Thymus (tissue), 14 donors: ENCODE results near the gene RPL26. TPM values are rescaled to one million over a fixed set of nuclear protein-coding genes. Genes with fewer than 3 reads are reported as not detected.
A peak's percentile ranks its signal among the peaks of the same experiment; 100 is the strongest.

ENCODE experiments used
- DNase-seq, 9 donors: peaks; one replicate each; pipeline ENCODE4 v3.0.0-alpha.2; 2013; ENCODE audit warnings: low spot score in 9 of 9, low read depth in 6 of 9, missing footprints in 1 of 9
- H3K27ac ChIP-seq, 2 donors: one replicate each; pipeline ENCODE4 v1.5.1; 2013; ENCODE audit warnings: control low read depth in 1 of 2, low read depth in 1 of 2, low read length in 1 of 2, mild to moderate bottlenecking in 1 of 2, moderate library complexity in 1 of 2
- H3K27me3 ChIP-seq, 2 donors: one replicate each; pipeline ENCODE4 v1.5.1; 2013; ENCODE audit warnings: low read length in 1 of 2; ENCODE audit not compliant: control insufficient read depth in 2 of 2, insufficient read depth in 1 of 2
- H3K36me3 ChIP-seq, 2 donors: one replicate each; pipeline ENCODE4 v1.5.1; 2013; ENCODE audit warnings: low read length in 1 of 2, mild to moderate bottlenecking in 1 of 2, moderate library complexity in 1 of 2; ENCODE audit not compliant: control insufficient read depth in 2 of 2, insufficient read depth in 2 of 2
- H3K4me1 ChIP-seq, 2 donors: one replicate each; pipeline ENCODE4 v1.5.1; 2013; ENCODE audit warnings: low read length in 2 of 2; ENCODE audit not compliant: control insufficient read depth in 2 of 2, insufficient read depth in 2 of 2
- H3K4me3 ChIP-seq, 2 donors: one replicate each; pipeline ENCODE4 v1.5.1; 2013; ENCODE audit warnings: low read length in 2 of 2, control low read depth in 1 of 2, mild to moderate bottlenecking in 1 of 2
- H3K9me3 ChIP-seq, 2 donors: one replicate each; pipeline ENCODE4 v1.5.1; 2013; ENCODE audit warnings: low read length in 1 of 2, mild to moderate bottlenecking in 1 of 2; ENCODE audit not compliant: control insufficient read depth in 2 of 2, insufficient read depth in 1 of 2
- WGBS: extraction: QIAGEN DNeasy Blood & Tissue Kit; methylation state at CpG from one replicate; pipeline ENCODE4 v1.1.7; 2013; 5-methylcytosine and 5-hydroxymethylcytosine counted together
- long read RNA-seq, 10 donors: transcript quantifications; one replicate each; lab custom pipeline, GENCODE V29; 2026
- polyA plus RNA-seq: library from polyadenylated mRNA; stranded (reverse); fragments of 200-250 nt; gene quantifications from one replicate; pipeline ENCODE4 v1.2.3, GENCODE V29; 2013
- total RNA-seq: library from RNA; stranded (reverse); fragments of 120-200 nt; gene quantifications from one replicate; pipeline ENCODE4 v1.2.4, GENCODE V29; 2013
- donor health status: healthy.

RPL26 gene
- total RNA-seq (5,303 TPM), polyA plus RNA-seq (6,011 TPM)
- long read RNA-seq, donor 1, transcript RPL26-214 (4 exons, 528 nt), result major isoform, 142 of 211 reads
- long read RNA-seq, donor 1, transcript RPL26-204 (3 exons, 1,002 nt), result minor isoform, 6 of 211 reads
- long read RNA-seq, donor 1, transcript RPL26-202 (2 exons, 456 nt), result minor isoform, 8 of 211 reads
- long read RNA-seq, donor 1, partial matches to known transcripts, result 51 of 211 reads
- long read RNA-seq, donor 1, other reads (novel, unspliced or antisense), result 0 of 211 reads
- long read RNA-seq, donor 2, result 0 reads
- long read RNA-seq, donor 3, transcript RPL26-203 (2 exons, 569 nt), result minor isoform, 23 of 3,986 reads
- long read RNA-seq, donor 3, transcript RPL26-202 (2 exons, 456 nt), result minor isoform, 171 of 3,986 reads
- long read RNA-seq, donor 3, transcript RPL26-204 (3 exons, 1,002 nt), result minor isoform, 81 of 3,986 reads
- long read RNA-seq, donor 3, transcript RPL26-214 (4 exons, 528 nt), result major isoform, 2,841 of 3,986 reads
- long read RNA-seq, donor 3, partial matches to known transcripts, result 794 of 3,986 reads
- long read RNA-seq, donor 3, other reads (novel, unspliced or antisense), result 45 of 3,986 reads
- long read RNA-seq, donor 4, transcript RPL26-208 (2 exons, 534 nt), result minor isoform, 12 of 1,089 reads
- long read RNA-seq, donor 4, transcript RPL26-214 (4 exons, 528 nt), result major isoform, 686 of 1,089 reads
- long read RNA-seq, donor 4, transcript RPL26-204 (3 exons, 1,002 nt), result minor isoform, 48 of 1,089 reads
- long read RNA-seq, donor 4, transcript RPL26-202 (2 exons, 456 nt), result minor isoform, 58 of 1,089 reads
- long read RNA-seq, donor 4, partial matches to known transcripts, result 238 of 1,089 reads
- long read RNA-seq, donor 4, other reads (novel, unspliced or antisense), result 33 of 1,089 reads
- long read RNA-seq, donor 5, transcript RPL26-202 (2 exons, 456 nt), result minor isoform, 263 of 5,468 reads
- long read RNA-seq, donor 5, transcript RPL26-214 (4 exons, 528 nt), result major isoform, 3,787 of 5,468 reads
- long read RNA-seq, donor 5, transcript RPL26-208 (2 exons, 534 nt), result minor isoform, 35 of 5,468 reads
- long read RNA-seq, donor 5, transcript RPL26-204 (3 exons, 1,002 nt), result minor isoform, 175 of 5,468 reads
- long read RNA-seq, donor 5, partial matches to known transcripts, result 1,094 of 5,468 reads
- long read RNA-seq, donor 5, other reads (novel, unspliced or antisense), result 69 of 5,468 reads
- long read RNA-seq, donor 6, transcript RPL26-203 (2 exons, 569 nt), result minor isoform, 17 of 1,541 reads
- long read RNA-seq, donor 6, transcript RPL26-202 (2 exons, 456 nt), result minor isoform, 32 of 1,541 reads
- long read RNA-seq, donor 6, transcript RPL26-214 (4 exons, 528 nt), result major isoform, 1,103 of 1,541 reads
- long read RNA-seq, donor 6, transcript RPL26-204 (3 exons, 1,002 nt), result minor isoform, 25 of 1,541 reads
- long read RNA-seq, donor 6, partial matches to known transcripts, result 281 of 1,541 reads
- long read RNA-seq, donor 6, other reads (novel, unspliced or antisense), result 75 of 1,541 reads
- long read RNA-seq, donor 7, transcript RPL26-202 (2 exons, 456 nt), result minor isoform, 115 of 2,068 reads
- long read RNA-seq, donor 7, transcript RPL26-203 (2 exons, 569 nt), result minor isoform, 14 of 2,068 reads
- long read RNA-seq, donor 7, transcript RPL26-204 (3 exons, 1,002 nt), result minor isoform, 53 of 2,068 reads
- long read RNA-seq, donor 7, transcript RPL26-214 (4 exons, 528 nt), result major isoform, 1,383 of 2,068 reads
- long read RNA-seq, donor 7, partial matches to known transcripts, result 415 of 2,068 reads
- long read RNA-seq, donor 7, other reads (novel, unspliced or antisense), result 78 of 2,068 reads
- long read RNA-seq, donor 8, transcript RPL26-214 (4 exons, 528 nt), result major isoform, 457 of 592 reads
- long read RNA-seq, donor 8, transcript RPL26-202 (2 exons, 456 nt), result minor isoform, 13 of 592 reads
- long read RNA-seq, donor 8, transcript RPL26-203 (2 exons, 569 nt), result minor isoform, 9 of 592 reads
- long read RNA-seq, donor 8, transcript RPL26-204 (3 exons, 1,002 nt), result minor isoform, 14 of 592 reads
- long read RNA-seq, donor 8, partial matches to known transcripts, result 71 of 592 reads
- long read RNA-seq, donor 8, other reads (novel, unspliced or antisense), result 23 of 592 reads
- long read RNA-seq, donor 9, transcript RPL26-204 (3 exons, 1,002 nt), result minor isoform, 34 of 1,244 reads
- long read RNA-seq, donor 9, transcript RPL26-203 (2 exons, 569 nt), result minor isoform, 9 of 1,244 reads
- long read RNA-seq, donor 9, transcript RPL26-214 (4 exons, 528 nt), result major isoform, 880 of 1,244 reads
- long read RNA-seq, donor 9, transcript RPL26-202 (2 exons, 456 nt), result minor isoform, 55 of 1,244 reads
- long read RNA-seq, donor 9, partial matches to known transcripts, result 206 of 1,244 reads
- long read RNA-seq, donor 9, other reads (novel, unspliced or antisense), result 51 of 1,244 reads
- long read RNA-seq, donor 10, transcript RPL26-208 (2 exons, 534 nt), result minor isoform, 12 of 1,485 reads
- long read RNA-seq, donor 10, transcript RPL26-202 (2 exons, 456 nt), result minor isoform, 60 of 1,485 reads
- long read RNA-seq, donor 10, transcript RPL26-214 (4 exons, 528 nt), result major isoform, 1,021 of 1,485 reads
- long read RNA-seq, donor 10, transcript RPL26-204 (3 exons, 1,002 nt), result minor isoform, 51 of 1,485 reads
- long read RNA-seq, donor 10, partial matches to known transcripts, result 290 of 1,485 reads
- long read RNA-seq, donor 10, other reads (novel, unspliced or antisense), result 35 of 1,485 reads

- H3K9me3 ChIP-seq, result no peaks in the 10 kb centered on the region
- H3K27ac ChIP-seq, result peak within 1 kb of the TSS; percentile 83 to 88
- DNase-seq, result peak; percentile 92 to 99 (median 98)
- WGBS, result under 1% methylated on average over 55 of the region's 55 CpGs
- H3K4me1 ChIP-seq, result peaks cover 18 to 21% of the 10 kb centered on the region in 2 donors
- H3K4me3 ChIP-seq, result peak within 1 kb of the TSS; percentile 94 to 95
- H3K27me3 ChIP-seq, result no peaks in the 10 kb centered on the region
- H3K36me3 ChIP-seq, result peaks cover 30 to 37% of the 10 kb centered on the region in 2 donors
Measured at GRCh38 chr17:8383143-8383822, at the start of gene RPL26. TSS of gene RPL26 (minus strand) at chr17:8383193. CDS start at chr17:8382310, 883 bp downstream.

- no peak for DNase-seq
- H3K4me1 ChIP-seq, result peaks cover 0 to 3% of the 10 kb centered on the region in 2 donors
- H3K36me3 ChIP-seq, result no peaks in the 10 kb centered on the region
- H3K4me3 ChIP-seq, result no peak overlapping the region
- no peaks in the 10 kb centered on the region for H3K9me3 ChIP-seq
- H3K27me3 ChIP-seq, result no peaks in the 10 kb centered on the region
- WGBS, result 95% methylated on average over 7 of the region's 7 CpGs
- no peak overlapping the region for H3K27ac ChIP-seq
Measured at GRCh38 chr17:8430966-8431365, 48.0 kb upstream of the RPL26 start.

GRCh38 chr17:8426802-8427201, 43.8 kb upstream of the RPL26 start:
- Histone ChIP-seq H3K9me3 (no peaks in the 10 kb centered on the region), H3K4me3 (no peak overlapping the region), H3K4me1 (no peaks in the 10 kb centered on the region), H3K36me3 (no peaks in the 10 kb centered on the region), H3K27me3 (peaks cover 0 to 2% of the 10 kb centered on the region in 2 donors), H3K27ac (no peak overlapping the region)
- WGBS, result over 99% methylated on average over 3 of the region's 3 CpGs
- DNase-seq, result no peak

- Histone ChIP-seq H3K4me1 (no peaks in the 10 kb centered on the region), H3K27ac (no peak overlapping the region), H3K36me3 (no peaks in the 10 kb centered on the region), H3K4me3 (no peak overlapping the region), H3K27me3 (peaks cover 0 to 2% of the 10 kb centered on the region in 2 donors), H3K9me3 (no peaks in the 10 kb centered on the region)
- WGBS, result 93% methylated on average over 6 of the region's 6 CpGs
- DNase-seq, result no peak
Measured at GRCh38 chr17:8426094-8426720, 43.2 kb upstream of the RPL26 start.

- H3K4me3 ChIP-seq, result no peak overlapping the region
- no peaks in the 10 kb centered on the region for H3K4me1 ChIP-seq
- WGBS, result 88% methylated on average over 3 of the region's 3 CpGs
- H3K27ac ChIP-seq, result no peak overlapping the region
- no peaks in the 10 kb centered on the region for H3K36me3 ChIP-seq
- no peaks in the 10 kb centered on the region for H3K9me3 ChIP-seq
- peaks cover 2 to 17% of the 10 kb centered on the region in 2 donors for H3K27me3 ChIP-seq
- DNase-seq, result no peak
Measured at GRCh38 chr17:8421571-8421970, 38.6 kb upstream of the RPL26 start.

GRCh38 chr17:8420041-8420934, 37.3 kb upstream of the RPL26 start:
- Histone ChIP-seq H3K36me3 (no peaks in the 10 kb centered on the region), H3K27ac (peak overlapping the region in 1 of 2 donors; percentile 17), H3K27me3 (peaks cover 2 to 20% of the 10 kb centered on the region in 2 donors), H3K4me1 (no peaks in the 10 kb centered on the region), H3K9me3 (no peaks in the 10 kb centered on the region), H3K4me3 (no peak overlapping the region)
- peak in 1 of 9 donors; percentile 10 for DNase-seq
- 77% methylated on average over 5 of the region's 5 CpGs for WGBS
